IMR-90 (cell line): ENCODE data around the gene ZNG1A. TPM values are rescaled to one million over a fixed set of nuclear protein-coding genes. Genes with fewer than 3 reads are reported as not detected.
"Not testable (repeated sequence)": the region's sequence is repeated elsewhere in the genome, so short reads cannot be mapped to it uniquely, and the experiment has no call there.

Source experiments
- ATAC-seq: fragments of 200-7000 bp; cut with Tn5 transposase; 2 replicates; pipeline ENCODE4 v1.9.1; 2020; ENCODE audit warnings: low read depth, mild to moderate bottlenecking, moderate library complexity
- BruUV-seq: library from RNA; stranded (reverse); fragments of 400-500 nt; replicated peaks from 2 replicates; lab custom pipeline; 2021; lab: Mats Ljungman, UMichigan
- CTCF ChIA-PET: fragments of 300-600 bp; formaldehyde crosslinking; extraction: SDS; loops from one replicate; lab custom pipeline; 2021; ENCODE audit warnings: antibody characterized with exemption; lab: Yijun Ruan, JAX
- POLR2A ChIA-PET: fragments of 300-600 bp; sonication (Branson Sonifier 250); formaldehyde crosslinking; loops from one replicate; lab custom pipeline; 2022; ENCODE audit warnings: antibody characterized with exemption; ENCODE audit not compliant: unreplicated experiment; lab: Charles Lee
- DNase-seq: peaks from one replicate; pipeline ENCODE4 v3.0.0; 2013
- H2AFZ ChIP-seq: replicated peaks from 2 replicates; pipeline ENCODE3; 2013; ENCODE audit warnings: low read length, mild to moderate bottlenecking; ENCODE audit not compliant: poor library complexity
- H2AK5ac ChIP-seq: 2 replicates; pipeline ENCODE4 v1.6.1; 2013; ENCODE audit warnings: low read depth, low read length, inconsistent platforms
- H2AK9ac ChIP-seq: replicated peaks from 2 replicates; pipeline ENCODE3; 2013; ENCODE audit warnings: mild to moderate bottlenecking, low read depth, low read length, moderate library complexity; ENCODE audit not compliant: poor library complexity
- H2BK120ac ChIP-seq: 2 replicates; pipeline ENCODE4 v1.6.1; 2013; ENCODE audit warnings: low read depth, low read length, inconsistent platforms
- H2BK15ac ChIP-seq: 3 replicates; pipeline ENCODE4 v1.6.1; 2013; ENCODE audit warnings: low read depth, low read length, inconsistent platforms
- H2BK20ac ChIP-seq: 2 replicates; pipeline ENCODE4 v1.6.1; 2013; ENCODE audit warnings: low read depth, mild to moderate bottlenecking, inconsistent platforms, low read length, moderate library complexity
- H2BK5ac ChIP-seq: 2 replicates; pipeline ENCODE4 v1.6.1; 2013; ENCODE audit warnings: mild to moderate bottlenecking, low read depth, low read length, inconsistent platforms; ENCODE audit not compliant: poor library complexity, severe bottlenecking
- H3K14ac ChIP-seq: replicated peaks from 2 replicates; pipeline ENCODE4 v1.6.1; 2013; ENCODE audit warnings: low read depth, low read length, inconsistent platforms
- H3K18ac ChIP-seq: 2 replicates; pipeline ENCODE4 v1.6.1; 2013; ENCODE audit warnings: low read depth, low read length, control low read depth
- H3K23ac ChIP-seq: 2 replicates; pipeline ENCODE4 v1.6.1; 2013; ENCODE audit warnings: low read depth, low read length, inconsistent platforms
- H3K27ac ChIP-seq: 2 replicates; pipeline ENCODE4 v1.5.1; 2013; ENCODE audit warnings: mild to moderate bottlenecking, control low read depth, low read length; ENCODE audit not compliant: insufficient read depth
- H3K27me3 ChIP-seq: 2 replicates; pipeline ENCODE4 v1.6.1; 2013; ENCODE audit warnings: low read length; ENCODE audit not compliant: control insufficient read depth, insufficient read depth
- H3K36me3 ChIP-seq: 2 replicates; pipeline ENCODE4 v1.6.1; 2013; ENCODE audit warnings: low read length, mixed read lengths; ENCODE audit not compliant: control insufficient read depth, insufficient read depth
- H3K4ac ChIP-seq: 2 replicates; pipeline ENCODE4 v1.6.1; 2013; ENCODE audit warnings: low read depth, low read length, inconsistent platforms
- H3K4me1 ChIP-seq: 2 replicates; pipeline ENCODE4 v1.6.1; 2013; ENCODE audit warnings: low read length, mixed read lengths; ENCODE audit not compliant: control insufficient read depth, insufficient read depth
- H3K4me2 ChIP-seq: 2 replicates; pipeline ENCODE4 v1.6.1; 2013; ENCODE audit warnings: low read depth, mild to moderate bottlenecking, control low read depth, low read length, moderate library complexity
- H3K4me3 ChIP-seq: 2 replicates; pipeline ENCODE4 v1.5.1; 2013; ENCODE audit warnings: low read depth, mild to moderate bottlenecking, control low read depth, low read length, moderate library complexity; ENCODE audit not compliant: insufficient read depth
- H3K56ac ChIP-seq: 2 replicates; pipeline ENCODE4 v1.6.1; 2013; ENCODE audit warnings: low read length, inconsistent platforms; ENCODE audit not compliant: insufficient read depth; ENCODE audit errors: extremely low read depth
- H3K79me1 ChIP-seq, 2 experiments: 2 replicates each; pipeline ENCODE4 v1.6.1; 2013; ENCODE audit warnings: low read length in 2 of 2, inconsistent platforms in 1 of 2, low read depth in 1 of 2
- H3K9ac ChIP-seq: 2 replicates; pipeline ENCODE4 v1.6.1; 2013; ENCODE audit warnings: low read depth, low read length, control low read depth
- H3K9me1 ChIP-seq: 2 replicates; pipeline ENCODE4 v1.6.1; 2013; ENCODE audit warnings: low read length, inconsistent platforms; ENCODE audit not compliant: insufficient read depth
- H3K9me3 ChIP-seq: 2 replicates; pipeline ENCODE4 v1.6.1; 2013; ENCODE audit warnings: low read length; ENCODE audit not compliant: control insufficient read depth, insufficient read depth
- H4K20me1 ChIP-seq: 2 replicates; pipeline ENCODE4 v1.6.1; 2013; ENCODE audit warnings: low read length, inconsistent platforms; ENCODE audit not compliant: insufficient read depth
- H4K5ac ChIP-seq: 2 replicates; pipeline ENCODE4 v1.6.1; 2013; ENCODE audit warnings: mild to moderate bottlenecking, low read depth, low read length, control low read depth
- H4K8ac ChIP-seq, 2 experiments: 2 replicates each; pipeline ENCODE4 v1.6.1; 2013; ENCODE audit warnings: low read depth in 2 of 2, low read length in 2 of 2, control low read depth in 1 of 2, inconsistent platforms in 1 of 2
- H4K91ac ChIP-seq: 2 replicates; pipeline ENCODE4 v1.6.1; 2013; ENCODE audit warnings: low read depth, low read length, inconsistent platforms; ENCODE audit not compliant: insufficient read depth
- WGBS, 2 experiments: methylation state at CpG; one replicate each; pipeline versions ENCODE4 v1.1.5 to v1.1.7; 2013; ENCODE audit warnings: missing lambda C conversion rate in 2 of 2; ENCODE audit not compliant: insufficient read length in 1 of 2; ENCODE audit errors: extremely low coverage in 2 of 2; 5-methylcytosine and 5-hydroxymethylcytosine counted together
- dilution Hi-C: fragments of 300-500 bp; cut with HindIII; formaldehyde crosslinking; loops from one replicate; pipeline ENCODE4 v1.14.3; 2018; ENCODE audit warnings: low sequenced_read_pairs; ENCODE audit not compliant: unreplicated experiment
- in situ Hi-C: fragments of 300-500 bp; cut with MboI; formaldehyde crosslinking; loops from 3 replicates; pipeline ENCODE4 v1.14.3; 2019; ENCODE audit warnings: low sequenced_read_pairs, inconsistent platforms, mixed read lengths
- intact Hi-C: fragments of 100-400 bp; cut with micrococcal nuclease; formaldehyde crosslinking; loops from 2 replicates; pipeline ENCODE4 v1.10.0; 2022
- polyA plus RNA-seq, 3 experiments: library from polyadenylated mRNA; depleted of rRNA; stranded (reverse); fragments of >200 nt; gene quantifications; 2 replicates each; pipeline ENCODE4 v1.2.3, GENCODE V29; 2012; ENCODE audit warnings: low replicate concordance in 1 of 3
- total RNA-seq: library from RNA; depleted of rRNA; stranded (reverse); fragments of >200 nt; gene quantifications from 2 replicates; pipeline ENCODE4 v1.2.3, GENCODE V29; 2012

The ZNG1A gene
- total and polyA plus RNA-seq, 2 of the 4 experiments (the other 2 are of a cell fraction) = 12.2 to 12.4 TPM

DNA sequence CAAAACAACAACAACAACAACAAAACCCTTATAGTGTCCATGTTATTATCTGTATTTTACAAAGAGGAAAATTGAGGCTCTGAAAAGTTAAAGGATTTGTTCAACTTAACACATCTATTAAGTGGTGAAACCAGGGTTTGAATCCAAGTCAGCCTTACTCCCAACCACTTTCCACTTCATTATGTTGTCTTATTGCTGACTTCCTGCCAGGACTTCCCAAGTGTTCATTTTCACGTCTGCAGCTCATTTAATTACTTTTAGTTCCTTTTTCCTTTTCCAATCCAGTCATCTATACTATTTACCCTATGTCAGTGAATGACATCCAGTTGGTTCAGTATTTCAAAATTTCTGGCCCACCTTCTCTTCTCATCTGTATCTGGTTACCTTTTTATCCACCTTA is 20.7 kb upstream of the ZNG1A start:
- H3K27ac ChIP-seq, H3K18ac ChIP-seq, H3K4me1 ChIP-seq, H3K23ac ChIP-seq, H4K20me1 ChIP-seq, intact Hi-C loops, H2BK20ac ChIP-seq, POLR2A ChIA-PET, BruUV-seq, H3K79me1 ChIP-seq, H3K36me3 ChIP-seq, H3K14ac ChIP-seq, H2BK5ac ChIP-seq, H3K9ac ChIP-seq, H2AFZ ChIP-seq, H4K5ac ChIP-seq, H4K8ac ChIP-seq, in situ Hi-C loops, H2AK9ac ChIP-seq, H4K91ac ChIP-seq, H3K4me2 ChIP-seq, H3K9me3 ChIP-seq, H2AK5ac ChIP-seq, CTCF ChIA-PET, H3K56ac ChIP-seq, H3K4me3 ChIP-seq, H3K4ac ChIP-seq, H3K9me1 ChIP-seq, H2BK15ac ChIP-seq, DNase-seq, dilution Hi-C loops, H2BK120ac ChIP-seq, ATAC-seq, H3K27me3 ChIP-seq: not testable (repeated sequence)
- WGBS, 2 experiments = no CpG with 5 or more reads among the region's 1 CpG

DNA sequence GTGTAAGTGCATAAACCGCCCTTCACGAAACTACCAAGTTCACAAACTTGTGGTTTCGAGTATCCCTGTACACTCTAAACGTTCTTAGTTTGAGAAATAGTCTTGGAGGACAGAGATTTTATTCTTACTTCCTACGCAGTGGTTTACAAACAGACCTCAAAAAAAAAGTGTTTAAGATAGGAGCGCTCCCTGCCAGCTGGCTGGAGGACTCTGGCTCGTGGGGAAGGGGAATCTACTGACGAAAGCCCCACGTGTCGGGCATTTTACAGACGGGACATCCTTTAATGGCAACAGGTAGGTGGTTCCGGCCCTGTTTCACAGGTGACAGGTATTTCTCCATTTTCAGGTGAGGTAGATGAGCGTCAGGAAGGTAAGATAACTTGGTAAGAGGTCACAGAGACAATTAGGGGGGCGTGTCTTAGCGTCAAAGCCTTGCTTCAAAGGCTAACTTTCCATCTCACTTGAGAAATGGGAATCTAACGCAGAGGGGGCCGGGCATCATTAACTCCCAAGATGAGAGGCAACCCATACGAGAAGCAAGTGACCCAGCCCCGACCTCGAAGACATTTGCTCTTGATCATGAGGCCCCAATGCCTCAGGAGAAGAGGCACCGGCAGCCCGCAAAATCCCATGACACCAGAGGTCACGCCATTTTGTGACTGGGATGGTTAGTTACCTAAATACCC is 573 bp downstream of the ZNG1A start:
- H3K4ac ChIP-seq, H2BK120ac ChIP-seq, H3K18ac ChIP-seq, H2AFZ ChIP-seq, H3K9ac ChIP-seq, H3K4me1 ChIP-seq, intact Hi-C loops, H3K9me1 ChIP-seq, H4K5ac ChIP-seq, H4K20me1 ChIP-seq, H3K56ac ChIP-seq, H3K27me3 ChIP-seq, H3K14ac ChIP-seq, H2BK20ac ChIP-seq, H2BK5ac ChIP-seq, dilution Hi-C loops, H3K27ac ChIP-seq, CTCF ChIA-PET, ATAC-seq, in situ Hi-C loops, BruUV-seq, H4K91ac ChIP-seq, H2BK15ac ChIP-seq, H2AK9ac ChIP-seq, H3K9me3 ChIP-seq, H3K79me1 ChIP-seq, H3K23ac ChIP-seq, POLR2A ChIA-PET, H2AK5ac ChIP-seq, DNase-seq, H3K36me3 ChIP-seq, H4K8ac ChIP-seq: not testable (repeated sequence)
- WGBS, 2 experiments = no CpG with 5 or more reads among the region's 23 CpGs
- Histone ChIP-seq H3K4me2 (peak overlapping the region; percentile 70), H3K4me3 (peak overlapping the region; percentile 51)
